K562 (cell line): ENCODE data around the gene LRRC4B. TPM values are rescaled to one million over a fixed set of nuclear protein-coding genes. Genes with fewer than 3 reads are reported as not detected.

ENCODE experiments used
- BRCA1 ChIP-seq, 2 experiments: fragments of 450-650 bp in 1 of 2; sonication (generic) in 1 of 2; formaldehyde crosslinking in 1 of 2; IDR thresholded peaks; 2 replicates each; pipeline versions ENCODE4 v1.5.0 to v1.6.1; 2017 to 2020; ENCODE audit warnings: mild to moderate bottlenecking in 1 of 2, missing genetic modification reagents in 1 of 2
- CBX3 ChIP-seq, 2 experiments: IDR thresholded peaks; 1 replicate in 1 of 2; 2 replicates in 1 of 2; pipeline ENCODE4 v1.6.1; 2012; ENCODE audit warnings: inconsistent platforms in 2 of 2, low read length in 2 of 2, borderline replicate concordance in 1 of 2, control low read depth in 1 of 2
- DDX20 ChIP-seq: fragments of 450-650 bp; IDR thresholded peaks from 2 replicates; pipeline ENCODE4 v1.6.1; 2016; ENCODE audit warnings: missing genetic modification characterization, low read depth, mild to moderate bottlenecking, missing compliant biosample characterization, moderate library complexity
- FIP1L1 ChIP-seq: fragments of 200-400 bp; formaldehyde crosslinking; IDR thresholded peaks from 2 replicates; pipeline ENCODE4 v1.6.1; 2018; ENCODE audit warnings: mild to moderate bottlenecking, low read depth, low read length; ENCODE audit not compliant: poor library complexity, severe bottlenecking
- FOXA1 ChIP-seq: fragments of 450-650 bp; IDR thresholded peaks from 2 replicates; pipeline ENCODE4 v1.6.1; 2016; ENCODE audit warnings: mild to moderate bottlenecking, borderline replicate concordance
- HMG20B ChIP-seq: fragments of 250-450 bp; sonication (Bioruptor Pico); IDR thresholded peaks from 2 replicates; pipeline ENCODE4 v1.5.0; 2021; ENCODE audit warnings: mild to moderate bottlenecking
- NCOA2 ChIP-seq, 2 experiments: fragments of 450-650 bp; IDR thresholded peaks; 2 replicates each; pipeline ENCODE4 v1.6.1; 2018; ENCODE audit warnings: mild to moderate bottlenecking in 2 of 2, moderate library complexity in 1 of 2; ENCODE audit not compliant: partially characterized antibody in 2 of 2
- SIN3A ChIP-seq, 2 experiments: fragments of 150-350 bp in 1 of 2; IDR thresholded peaks; 2 replicates each; pipeline ENCODE4 v1.6.1; 2011 to 2016; ENCODE audit warnings: borderline replicate concordance in 2 of 2, low read depth in 2 of 2, low read length in 2 of 2, mild to moderate bottlenecking in 2 of 2, moderate library complexity in 2 of 2; ENCODE audit not compliant: control insufficient read depth in 1 of 2
- ZBTB8A ChIP-seq: fragments of 450-650 bp; IDR thresholded peaks from 2 replicates; pipeline ENCODE4 v1.6.1; 2018; ENCODE audit warnings: mild to moderate bottlenecking, moderate library complexity; ENCODE audit not compliant: partially characterized antibody
- ZKSCAN3 ChIP-seq: fragments of 250-450 bp; sonication (Bioruptor Pico); IDR thresholded peaks from 2 replicates; pipeline ENCODE4 v1.4.0; 2020
- ZNF586 ChIP-seq: fragments of 450-650 bp; formaldehyde crosslinking; conservative IDR thresholded peaks from 2 replicates; pipeline ENCODE4 v1.4.0; 2020; ENCODE audit warnings: mild to moderate bottlenecking, moderate library complexity
- polyA plus RNA-seq, 8 experiments: library from polyadenylated mRNA; depleted of rRNA in 4 of 8; stranded (reverse) in 5 of 8; unstranded in 3 of 8; fragments of >200 nt; fragmentation: Nextera tagmentation in 2 of 8; fragmentation: Illumina TruSeq in 1 of 8; extraction: Ambion mirVana in 2 of 8; extraction: Trizol in 1 of 8; gene quantifications; 2 replicates each; pipeline versions ENCODE4 v1.2.1 to v1.2.3, GENCODE V29; 2011 to 2014; ENCODE audit warnings: inconsistent platforms in 1 of 8, missing spikeins in 1 of 8
- total RNA-seq, 7 experiments: library from RNA; depleted of rRNA in 6 of 7; stranded (reverse); fragments of >200 nt in 6 of 7; fragmentation: Illumina TruSeq in 2 of 7; extraction: Trizol in 2 of 7; gene quantifications; 2 replicates each; pipeline versions ENCODE4 v1.2.1 to v1.2.3, GENCODE V29; 2011 to 2021; ENCODE audit warnings: low replicate concordance in 1 of 7
- TF ChIP-seq, protein P1 (sequence below): sonication (generic); formaldehyde crosslinking; IDR thresholded peaks from 2 replicates; pipeline ENCODE4 v1.8.0; 2022; ENCODE audit warnings: missing genetic modification reagents, mild to moderate bottlenecking, borderline replicate concordance
- TF ChIP-seq, protein P2 (sequence below): fragments of 250-450 bp; sonication (Bioruptor Pico); IDR thresholded peaks from 2 replicates; pipeline ENCODE4 v1.8.0; 2021; ENCODE audit warnings: moderate library complexity, mild to moderate bottlenecking, inconsistent platforms
- TF ChIP-seq, protein P3 (sequence below): sonication (generic); formaldehyde crosslinking; IDR thresholded peaks from 2 replicates; pipeline ENCODE4 v1.8.0; 2023; ENCODE audit warnings: missing genetic modification reagents, mild to moderate bottlenecking, borderline replicate concordance
- TF ChIP-seq, protein P4 (sequence below): sonication (generic); formaldehyde crosslinking; IDR thresholded peaks from 2 replicates; pipeline ENCODE4 v1.8.0; 2023; ENCODE audit warnings: mild to moderate bottlenecking, missing genetic modification reagents

Gene LRRC4B
- total and polyA plus RNA-seq, 9 of the 15 experiments (the other 6 are each of a cell fraction or from before 2014, with no cell fraction given) = 0.18 to 9.6 (median 2.9) TPM; not detected in 2

DNA sequence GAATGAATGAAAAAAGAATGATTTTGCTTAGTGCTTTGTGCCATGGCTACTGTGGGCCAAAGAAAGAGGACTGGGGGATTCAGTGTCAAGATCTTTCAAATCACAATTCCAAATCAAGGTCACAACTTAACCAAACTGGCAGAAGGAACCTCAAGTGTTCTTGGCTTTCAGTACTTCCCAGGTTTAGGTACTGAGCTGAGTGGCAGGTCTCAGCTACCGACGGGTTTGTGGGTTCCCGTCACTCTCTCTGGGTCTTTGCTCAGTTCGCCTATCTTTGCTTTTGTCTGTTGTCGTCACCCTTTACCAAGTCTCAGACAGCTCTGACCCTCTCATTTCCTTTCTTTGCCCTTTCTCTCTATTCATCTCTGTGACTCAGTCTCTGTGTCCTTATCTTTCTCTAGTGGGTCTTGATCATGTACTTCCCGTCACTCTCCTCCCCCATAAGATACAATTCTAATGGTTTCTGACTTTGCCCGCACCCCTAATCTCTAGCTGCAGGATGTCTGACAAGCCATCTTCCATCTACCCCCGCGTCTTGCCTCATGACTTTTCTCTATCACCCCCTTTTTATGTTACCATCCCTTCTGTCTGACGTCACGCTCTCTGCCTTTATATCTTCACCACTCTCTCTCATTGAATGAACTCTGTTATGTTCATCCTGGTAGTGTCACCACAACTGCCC lies 33.3 kb upstream of the LRRC4B start (continued):
- no peak for TF ChIP-seq DDX20 (tag)
- TF ChIP-seq, protein P1, sequence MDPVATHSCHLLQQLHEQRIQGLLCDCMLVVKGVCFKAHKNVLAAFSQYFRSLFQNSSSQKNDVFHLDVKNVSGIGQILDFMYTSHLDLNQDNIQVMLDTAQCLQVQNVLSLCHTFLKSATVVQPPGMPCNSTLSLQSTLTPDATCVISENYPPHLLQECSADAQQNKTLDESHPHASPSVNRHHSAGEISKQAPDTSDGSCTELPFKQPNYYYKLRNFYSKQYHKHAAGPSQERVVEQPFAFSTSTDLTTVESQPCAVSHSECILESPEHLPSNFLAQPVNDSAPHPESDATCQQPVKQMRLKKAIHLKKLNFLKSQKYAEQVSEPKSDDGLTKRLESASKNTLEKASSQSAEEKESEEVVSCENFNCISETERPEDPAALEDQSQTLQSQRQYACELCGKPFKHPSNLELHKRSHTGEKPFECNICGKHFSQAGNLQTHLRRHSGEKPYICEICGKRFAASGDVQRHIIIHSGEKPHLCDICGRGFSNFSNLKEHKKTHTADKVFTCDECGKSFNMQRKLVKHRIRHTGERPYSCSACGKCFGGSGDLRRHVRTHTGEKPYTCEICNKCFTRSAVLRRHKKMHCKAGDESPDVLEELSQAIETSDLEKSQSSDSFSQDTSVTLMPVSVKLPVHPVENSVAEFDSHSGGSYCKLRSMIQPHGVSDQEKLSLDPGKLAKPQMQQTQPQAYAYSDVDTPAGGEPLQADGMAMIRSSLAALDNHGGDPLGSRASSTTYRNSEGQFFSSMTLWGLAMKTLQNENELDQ (CRISPR knock-in tag) = no peak
- TF ChIP-seq ZKSCAN3 (CRISPR knock-in tag) = no peak
- no peak for TF ChIP-seq FOXA1
- no peak for TF ChIP-seq ZBTB8A
- TF ChIP-seq HMG20B = no peak
- TF ChIP-seq SIN3A (IDR thresholded peaks at IDR 0.05; ENCODE audit: borderline replicate concordance in 2 of 2, control insufficient read depth in 1 of 2, low read depth in 2 of 2, low read length in 2 of 2) = no peak
- TF ChIP-seq ZNF586 (CRISPR knock-in tag) = no peak
- no peak for TF ChIP-seq CBX3 (IDR thresholded peaks at IDR 0.05; ENCODE audit: borderline replicate concordance in 1 of 2, low read length in 2 of 2)
- TF ChIP-seq, protein P2, sequence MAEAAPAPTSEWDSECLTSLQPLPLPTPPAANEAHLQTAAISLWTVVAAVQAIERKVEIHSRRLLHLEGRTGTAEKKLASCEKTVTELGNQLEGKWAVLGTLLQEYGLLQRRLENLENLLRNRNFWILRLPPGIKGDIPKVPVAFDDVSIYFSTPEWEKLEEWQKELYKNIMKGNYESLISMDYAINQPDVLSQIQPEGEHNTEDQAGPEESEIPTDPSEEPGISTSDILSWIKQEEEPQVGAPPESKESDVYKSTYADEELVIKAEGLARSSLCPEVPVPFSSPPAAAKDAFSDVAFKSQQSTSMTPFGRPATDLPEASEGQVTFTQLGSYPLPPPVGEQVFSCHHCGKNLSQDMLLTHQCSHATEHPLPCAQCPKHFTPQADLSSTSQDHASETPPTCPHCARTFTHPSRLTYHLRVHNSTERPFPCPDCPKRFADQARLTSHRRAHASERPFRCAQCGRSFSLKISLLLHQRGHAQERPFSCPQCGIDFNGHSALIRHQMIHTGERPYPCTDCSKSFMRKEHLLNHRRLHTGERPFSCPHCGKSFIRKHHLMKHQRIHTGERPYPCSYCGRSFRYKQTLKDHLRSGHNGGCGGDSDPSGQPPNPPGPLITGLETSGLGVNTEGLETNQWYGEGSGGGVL (CRISPR knock-in tag) = no peak
- TF ChIP-seq, protein P3, sequence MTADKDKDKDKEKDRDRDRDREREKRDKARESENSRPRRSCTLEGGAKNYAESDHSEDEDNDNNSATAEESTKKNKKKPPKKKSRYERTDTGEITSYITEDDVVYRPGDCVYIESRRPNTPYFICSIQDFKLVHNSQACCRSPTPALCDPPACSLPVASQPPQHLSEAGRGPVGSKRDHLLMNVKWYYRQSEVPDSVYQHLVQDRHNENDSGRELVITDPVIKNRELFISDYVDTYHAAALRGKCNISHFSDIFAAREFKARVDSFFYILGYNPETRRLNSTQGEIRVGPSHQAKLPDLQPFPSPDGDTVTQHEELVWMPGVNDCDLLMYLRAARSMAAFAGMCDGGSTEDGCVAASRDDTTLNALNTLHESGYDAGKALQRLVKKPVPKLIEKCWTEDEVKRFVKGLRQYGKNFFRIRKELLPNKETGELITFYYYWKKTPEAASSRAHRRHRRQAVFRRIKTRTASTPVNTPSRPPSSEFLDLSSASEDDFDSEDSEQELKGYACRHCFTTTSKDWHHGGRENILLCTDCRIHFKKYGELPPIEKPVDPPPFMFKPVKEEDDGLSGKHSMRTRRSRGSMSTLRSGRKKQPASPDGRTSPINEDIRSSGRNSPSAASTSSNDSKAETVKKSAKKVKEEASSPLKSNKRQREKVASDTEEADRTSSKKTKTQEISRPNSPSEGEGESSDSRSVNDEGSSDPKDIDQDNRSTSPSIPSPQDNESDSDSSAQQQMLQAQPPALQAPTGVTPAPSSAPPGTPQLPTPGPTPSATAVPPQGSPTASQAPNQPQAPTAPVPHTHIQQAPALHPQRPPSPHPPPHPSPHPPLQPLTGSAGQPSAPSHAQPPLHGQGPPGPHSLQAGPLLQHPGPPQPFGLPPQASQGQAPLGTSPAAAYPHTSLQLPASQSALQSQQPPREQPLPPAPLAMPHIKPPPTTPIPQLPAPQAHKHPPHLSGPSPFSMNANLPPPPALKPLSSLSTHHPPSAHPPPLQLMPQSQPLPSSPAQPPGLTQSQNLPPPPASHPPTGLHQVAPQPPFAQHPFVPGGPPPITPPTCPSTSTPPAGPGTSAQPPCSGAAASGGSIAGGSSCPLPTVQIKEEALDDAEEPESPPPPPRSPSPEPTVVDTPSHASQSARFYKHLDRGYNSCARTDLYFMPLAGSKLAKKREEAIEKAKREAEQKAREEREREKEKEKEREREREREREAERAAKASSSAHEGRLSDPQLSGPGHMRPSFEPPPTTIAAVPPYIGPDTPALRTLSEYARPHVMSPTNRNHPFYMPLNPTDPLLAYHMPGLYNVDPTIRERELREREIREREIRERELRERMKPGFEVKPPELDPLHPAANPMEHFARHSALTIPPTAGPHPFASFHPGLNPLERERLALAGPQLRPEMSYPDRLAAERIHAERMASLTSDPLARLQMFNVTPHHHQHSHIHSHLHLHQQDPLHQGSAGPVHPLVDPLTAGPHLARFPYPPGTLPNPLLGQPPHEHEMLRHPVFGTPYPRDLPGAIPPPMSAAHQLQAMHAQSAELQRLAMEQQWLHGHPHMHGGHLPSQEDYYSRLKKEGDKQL = no peak
- TF ChIP-seq NCOA2 (IDR thresholded peaks at IDR 0.05; ENCODE audit: partially characterized antibody in 2 of 2) = peak in 1 of 2 experiments; percentile 91
- TF ChIP-seq, protein P4, sequence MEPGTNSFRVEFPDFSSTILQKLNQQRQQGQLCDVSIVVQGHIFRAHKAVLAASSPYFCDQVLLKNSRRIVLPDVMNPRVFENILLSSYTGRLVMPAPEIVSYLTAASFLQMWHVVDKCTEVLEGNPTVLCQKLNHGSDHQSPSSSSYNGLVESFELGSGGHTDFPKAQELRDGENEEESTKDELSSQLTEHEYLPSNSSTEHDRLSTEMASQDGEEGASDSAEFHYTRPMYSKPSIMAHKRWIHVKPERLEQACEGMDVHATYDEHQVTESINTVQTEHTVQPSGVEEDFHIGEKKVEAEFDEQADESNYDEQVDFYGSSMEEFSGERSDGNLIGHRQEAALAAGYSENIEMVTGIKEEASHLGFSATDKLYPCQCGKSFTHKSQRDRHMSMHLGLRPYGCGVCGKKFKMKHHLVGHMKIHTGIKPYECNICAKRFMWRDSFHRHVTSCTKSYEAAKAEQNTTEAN (CRISPR knock-in tag) = no peak
- no peak for TF ChIP-seq BRCA1 (IDR thresholded peaks at IDR 0.05)
- TF ChIP-seq BRCA1 (CRISPR knock-in tag; IDR thresholded peaks at IDR 0.05) = no peak
- TF ChIP-seq FIP1L1 = no peak
